HG03039 (cell line): Measurements from ENCODE around the gene ZHX3.

Experiments
- ATAC-seq: cut with Tn5 transposase; IDR thresholded peaks from one replicate; pipeline ENCODE4 v1.9.1; 2021; ENCODE audit warnings: mild to moderate bottlenecking, moderate library complexity; ENCODE audit not compliant: unreplicated experiment

The ZHX3 gene

DNA sequence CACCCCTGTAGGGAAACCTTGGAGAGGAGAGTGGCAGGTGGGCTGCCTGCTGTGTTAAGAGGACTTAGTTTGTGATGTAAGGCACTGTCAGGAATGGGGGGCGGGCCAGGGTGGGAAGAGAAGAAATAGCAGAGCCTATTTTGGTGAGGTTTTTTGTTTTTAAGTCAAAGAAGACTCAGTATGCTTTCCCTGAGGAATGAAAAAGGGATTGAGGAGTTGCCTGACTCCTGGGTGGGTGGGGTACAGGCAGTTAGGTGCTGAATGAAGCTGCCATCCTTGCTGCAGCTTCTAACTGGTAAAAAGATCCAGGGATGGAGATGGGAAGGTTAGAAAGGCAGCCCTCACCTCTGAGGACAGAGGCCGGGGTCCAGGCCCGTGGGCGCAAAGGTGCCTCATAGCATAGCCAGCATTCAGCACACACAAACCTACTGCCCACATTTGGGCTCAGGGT is 142.3 kb downstream of the ZHX3 start:
- no peak for ATAC-seq

DNA sequence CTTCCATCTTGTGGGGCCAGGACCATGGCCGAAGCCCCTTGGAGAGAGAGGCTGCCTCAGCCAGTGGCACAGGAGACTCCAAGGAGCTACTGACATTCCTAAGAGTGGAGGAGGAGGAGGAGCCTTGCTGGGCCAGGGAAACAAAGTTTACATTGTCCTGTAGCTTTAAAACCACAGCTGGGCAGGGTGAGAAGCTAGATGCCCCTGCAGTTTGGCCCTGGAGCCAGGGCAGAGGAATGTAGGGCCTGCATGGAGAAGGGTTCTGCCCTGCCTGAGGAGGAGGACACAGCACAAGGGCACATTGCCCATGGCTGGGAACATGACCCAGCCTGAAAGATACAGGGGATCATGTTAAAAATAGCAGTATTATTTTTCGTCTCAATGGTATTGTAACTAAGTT is 142.7 kb downstream of the ZHX3 start:
- ATAC-seq, result no peak

DNA sequence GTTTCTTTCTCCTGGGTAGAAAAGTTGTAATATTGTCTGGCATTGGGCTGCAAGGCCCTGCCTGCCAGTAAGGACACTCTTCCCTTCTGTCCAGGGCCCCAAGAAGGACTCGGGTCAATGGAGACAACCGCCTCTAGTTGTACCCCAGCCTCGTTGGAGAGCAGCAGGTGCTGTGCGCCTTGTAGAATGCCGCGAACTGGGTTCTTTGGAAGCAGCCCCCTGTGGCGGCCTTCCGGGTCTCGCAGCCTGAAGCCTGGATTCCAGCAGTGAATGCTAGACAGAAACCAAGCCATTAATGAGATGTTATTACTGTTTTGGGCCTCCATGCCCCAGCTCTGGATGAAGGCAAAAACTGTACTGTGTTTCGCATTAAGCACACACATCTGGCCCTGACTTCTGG is 143.2 kb downstream of the ZHX3 start:
- no peak for ATAC-seq

DNA sequence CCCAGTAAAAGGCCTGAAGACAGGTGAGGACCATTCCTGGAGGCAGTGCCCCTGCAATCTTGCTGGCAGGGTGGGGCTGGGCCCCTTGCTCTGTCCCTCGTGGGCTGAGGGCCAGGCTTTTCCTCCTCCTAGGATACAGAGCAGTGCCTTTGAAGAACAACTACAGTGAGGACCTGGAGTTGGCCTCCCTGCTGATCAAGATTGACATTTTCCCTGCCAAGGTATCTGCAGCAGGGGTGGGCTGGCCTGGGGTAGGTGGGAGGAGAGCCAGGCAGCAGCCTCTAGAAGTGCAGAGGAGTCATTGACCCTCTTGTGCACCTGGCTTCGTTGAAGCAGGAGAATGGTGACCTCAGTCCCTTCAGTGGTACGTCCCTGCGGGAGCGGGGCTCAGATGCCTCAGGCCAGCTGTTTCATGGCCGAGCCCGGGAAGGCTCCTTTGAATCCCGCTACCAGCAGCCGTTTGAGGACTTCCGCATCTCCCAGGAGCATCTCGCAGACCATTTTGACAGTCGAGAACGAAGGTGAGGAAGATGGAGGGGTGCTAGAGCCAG is 143.7 kb downstream of the ZHX3 start:
- no peak for ATAC-seq

DNA sequence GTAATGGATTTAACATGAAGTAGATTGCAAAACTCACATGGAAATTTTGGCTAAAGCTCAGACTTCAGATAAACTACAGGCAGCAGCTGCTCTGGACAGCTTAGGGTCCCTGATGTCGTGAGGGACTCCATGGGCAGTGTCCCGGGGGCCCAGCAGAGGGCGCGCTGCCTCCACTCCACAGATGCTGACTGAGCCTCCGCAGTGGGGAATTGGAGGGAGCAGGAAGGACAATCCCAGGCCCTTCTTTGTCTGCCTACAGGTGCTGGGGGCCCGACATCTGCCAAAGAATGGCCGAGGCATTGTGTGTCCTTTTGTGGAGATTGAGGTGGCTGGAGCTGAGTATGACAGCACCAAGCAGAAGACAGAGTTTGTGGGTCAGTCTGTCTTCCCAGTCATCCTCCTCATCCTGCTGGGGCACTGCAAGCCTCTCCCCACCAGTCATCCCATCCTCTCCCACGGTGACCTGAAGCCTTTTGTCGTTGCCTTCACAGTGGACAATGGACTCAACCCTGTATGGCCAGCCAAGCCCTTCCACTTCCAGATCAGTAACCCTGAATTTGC is 144.3 kb downstream of the ZHX3 start:
- no peak for ATAC-seq

DNA sequence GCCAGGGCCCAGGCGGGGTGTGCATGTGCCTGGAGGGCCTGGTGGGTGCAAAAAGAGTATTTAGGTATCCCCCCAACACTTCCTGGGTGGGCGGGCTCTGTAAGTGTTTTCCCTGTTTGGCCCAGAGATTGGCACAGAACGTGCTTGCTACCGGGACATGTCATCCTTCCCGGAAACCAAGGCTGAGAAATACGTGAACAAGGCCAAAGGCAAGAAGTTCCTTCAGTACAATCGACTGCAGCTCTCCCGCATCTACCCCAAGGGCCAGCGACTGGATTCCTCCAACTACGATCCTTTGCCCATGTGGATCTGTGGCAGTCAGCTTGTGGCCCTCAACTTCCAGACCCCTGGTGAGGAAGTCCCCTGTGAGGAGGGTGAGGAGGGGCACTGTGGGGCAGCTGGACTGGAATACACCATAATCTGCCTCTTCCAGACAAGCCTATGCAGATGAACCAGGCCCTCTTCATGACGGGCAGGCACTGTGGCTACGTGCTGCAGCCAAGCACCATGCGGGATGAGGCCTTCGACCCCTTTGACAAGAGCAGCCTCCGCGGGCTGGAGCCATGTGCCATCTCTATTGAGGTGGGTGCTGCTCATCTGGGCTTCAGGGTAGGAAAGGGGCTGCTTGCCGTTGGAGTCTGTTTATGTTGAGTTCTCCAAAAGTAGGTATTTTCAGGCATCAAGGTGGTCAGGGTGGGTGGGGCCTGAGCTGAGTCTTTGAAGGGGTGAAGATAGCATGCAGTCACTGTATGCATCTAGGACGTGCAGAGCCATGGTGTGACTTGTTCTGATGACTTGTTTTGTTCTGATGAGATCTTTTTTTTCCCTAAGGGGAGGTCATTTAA is 145.0 kb downstream of the ZHX3 start:
- no peak for ATAC-seq

DNA sequence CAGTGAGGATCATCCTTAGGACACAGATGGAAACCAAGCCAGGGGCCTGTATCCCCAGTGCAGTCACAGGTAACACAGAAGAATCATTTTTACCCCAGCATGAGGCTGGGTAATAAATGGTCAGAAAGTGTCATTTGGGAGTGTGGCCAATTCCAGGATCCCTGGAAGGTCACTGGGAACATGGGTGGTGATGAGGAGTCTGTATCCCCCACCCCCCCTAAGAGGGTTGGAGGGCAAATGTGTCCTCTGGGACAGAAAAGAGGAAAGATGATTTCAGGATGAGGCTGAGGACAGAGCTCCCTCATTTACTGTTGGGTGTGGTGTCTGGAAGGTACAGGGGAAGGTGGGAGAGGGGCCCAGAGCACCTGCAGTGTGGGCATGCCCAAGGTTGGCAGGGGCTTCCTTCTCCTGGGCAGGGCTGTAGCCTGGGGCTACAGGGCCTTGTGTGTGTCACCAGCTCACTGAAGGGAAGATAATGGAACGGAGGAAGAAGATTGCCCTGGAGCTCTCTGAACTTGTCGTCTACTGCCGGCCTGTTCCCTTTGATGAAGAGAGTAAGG is 145.7 kb downstream of the ZHX3 start:
- no peak for ATAC-seq

DNA sequence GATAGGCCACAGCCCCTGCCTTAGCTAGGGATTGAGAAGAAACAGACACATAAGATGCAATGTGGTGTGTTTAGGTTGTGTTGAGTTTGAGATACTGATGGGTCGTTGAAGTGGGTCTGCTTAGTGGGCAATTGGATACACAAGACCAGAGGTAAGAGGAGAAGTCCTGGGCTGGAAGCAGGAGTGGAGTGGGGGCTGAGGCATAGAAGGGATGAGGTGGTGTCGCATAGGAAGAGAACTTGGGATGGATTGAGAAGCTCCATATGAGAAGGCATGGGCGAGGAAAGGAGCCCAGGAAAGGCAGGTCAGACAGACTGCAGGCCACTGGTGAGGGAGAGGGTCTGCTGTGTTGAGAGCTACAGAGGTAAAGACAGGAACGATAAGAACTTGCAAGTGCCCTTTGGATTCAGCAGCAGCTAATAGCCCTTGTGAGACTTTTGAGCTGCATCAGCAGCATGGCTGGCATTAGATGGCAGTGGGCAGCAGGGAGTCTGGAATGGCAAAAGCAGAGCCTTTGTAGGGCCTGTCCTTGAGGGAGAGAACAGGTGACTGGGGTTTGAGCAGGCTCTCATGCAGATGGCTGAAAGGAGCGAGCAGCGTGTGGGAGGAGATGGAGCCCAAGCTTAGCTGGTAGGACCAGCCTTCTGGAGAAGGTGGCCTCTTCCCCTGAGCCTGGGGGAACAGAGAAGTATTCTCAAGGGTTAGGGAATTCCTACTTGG is 147.0 kb downstream of the ZHX3 start:
- no peak for ATAC-seq

DNA sequence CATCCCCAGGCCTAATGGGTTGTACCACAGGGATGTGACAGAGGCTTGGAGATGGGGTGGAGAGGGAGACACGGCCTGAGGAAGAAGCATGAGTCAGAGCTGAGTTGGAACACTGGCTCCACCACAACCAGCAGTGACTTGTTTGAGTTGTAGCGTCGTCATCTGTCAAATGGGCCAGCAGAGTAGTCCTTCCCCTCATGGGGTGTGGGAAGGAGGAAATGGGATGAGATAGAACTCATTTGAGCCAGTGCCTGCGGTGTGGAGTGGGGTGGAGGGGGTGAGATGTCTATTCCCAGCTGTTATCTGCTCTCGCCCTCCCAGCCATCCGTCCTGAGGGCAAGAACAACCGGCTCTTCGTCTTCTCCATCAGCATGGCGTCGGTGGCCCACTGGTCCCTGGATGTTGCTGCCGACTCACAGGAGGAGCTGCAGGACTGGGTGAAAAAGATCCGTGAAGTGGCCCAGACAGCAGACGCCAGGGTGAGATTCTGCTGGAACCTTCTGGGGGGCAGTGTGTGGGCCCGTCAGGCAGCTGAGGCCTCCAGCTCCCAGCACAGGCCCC is 147.7 kb downstream of the ZHX3 start:
- no peak for ATAC-seq

DNA sequence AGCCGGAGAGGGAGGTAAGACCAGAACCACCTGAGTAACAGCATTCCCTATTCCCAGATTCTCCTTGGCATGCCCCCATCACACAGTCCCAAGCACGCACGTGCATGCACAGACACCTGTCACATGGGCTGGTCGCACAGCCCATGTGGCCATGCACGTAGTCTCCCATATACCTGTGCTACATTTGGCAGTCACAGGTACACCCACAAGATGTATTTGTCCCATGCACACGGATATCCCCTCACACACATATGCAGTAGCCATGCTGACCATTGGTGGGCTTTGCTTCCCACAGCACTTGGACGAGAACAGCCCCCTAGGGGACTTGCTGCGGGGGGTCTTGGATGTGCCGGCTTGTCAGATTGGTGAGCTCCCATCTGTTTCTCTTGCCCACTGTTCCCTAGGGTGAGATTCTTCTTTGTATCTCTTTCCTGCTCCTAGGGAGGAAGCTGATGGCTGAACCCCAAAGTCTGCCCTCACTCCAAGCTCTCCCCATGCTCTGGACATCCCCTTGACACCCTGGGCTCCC is 148.3 kb downstream of the ZHX3 start:
- no peak for ATAC-seq

DNA sequence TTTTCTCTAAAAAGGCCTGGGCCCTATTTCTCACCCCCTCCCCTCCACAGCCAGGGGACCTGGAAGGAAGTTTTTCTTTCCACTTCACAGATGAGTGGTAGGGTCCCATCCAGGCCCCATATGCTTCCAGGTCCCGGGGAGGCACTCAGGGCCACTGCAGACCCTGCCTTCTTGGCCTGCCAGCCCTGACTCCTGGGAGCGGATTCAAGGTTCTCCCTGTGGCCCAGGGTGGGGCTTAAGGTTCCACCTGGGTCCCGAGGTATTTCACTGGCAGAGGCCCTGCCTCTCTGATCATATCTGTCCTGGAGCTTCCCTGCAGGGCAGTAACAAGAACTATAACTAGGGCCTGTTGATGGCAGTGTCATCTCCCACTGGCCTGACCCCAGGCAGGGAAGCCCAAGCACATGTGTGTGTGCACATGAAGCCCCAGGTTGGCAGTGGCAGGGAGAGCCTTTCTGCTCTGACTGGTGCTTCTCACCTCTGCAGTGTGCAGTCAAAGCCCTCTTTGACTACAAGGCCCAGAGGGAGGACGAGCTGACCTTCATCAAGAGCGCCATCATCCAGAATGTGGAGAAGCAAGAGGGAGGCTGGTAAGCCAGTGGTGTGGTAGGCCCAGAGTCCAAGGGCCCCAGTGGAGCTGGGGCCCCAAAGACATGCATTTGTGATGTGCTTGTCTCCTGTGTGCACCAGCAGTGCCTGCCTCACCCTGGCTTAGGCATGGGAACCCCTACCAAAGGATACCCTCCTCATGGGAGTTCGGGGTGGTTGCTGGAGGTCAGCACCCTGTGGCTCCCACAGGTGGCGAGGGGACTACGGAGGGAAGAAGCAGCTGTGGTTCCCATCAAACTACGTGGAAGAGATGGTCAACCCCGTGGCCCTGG is 149.0 kb downstream of the ZHX3 start:
- ATAC-seq, result no peak

DNA sequence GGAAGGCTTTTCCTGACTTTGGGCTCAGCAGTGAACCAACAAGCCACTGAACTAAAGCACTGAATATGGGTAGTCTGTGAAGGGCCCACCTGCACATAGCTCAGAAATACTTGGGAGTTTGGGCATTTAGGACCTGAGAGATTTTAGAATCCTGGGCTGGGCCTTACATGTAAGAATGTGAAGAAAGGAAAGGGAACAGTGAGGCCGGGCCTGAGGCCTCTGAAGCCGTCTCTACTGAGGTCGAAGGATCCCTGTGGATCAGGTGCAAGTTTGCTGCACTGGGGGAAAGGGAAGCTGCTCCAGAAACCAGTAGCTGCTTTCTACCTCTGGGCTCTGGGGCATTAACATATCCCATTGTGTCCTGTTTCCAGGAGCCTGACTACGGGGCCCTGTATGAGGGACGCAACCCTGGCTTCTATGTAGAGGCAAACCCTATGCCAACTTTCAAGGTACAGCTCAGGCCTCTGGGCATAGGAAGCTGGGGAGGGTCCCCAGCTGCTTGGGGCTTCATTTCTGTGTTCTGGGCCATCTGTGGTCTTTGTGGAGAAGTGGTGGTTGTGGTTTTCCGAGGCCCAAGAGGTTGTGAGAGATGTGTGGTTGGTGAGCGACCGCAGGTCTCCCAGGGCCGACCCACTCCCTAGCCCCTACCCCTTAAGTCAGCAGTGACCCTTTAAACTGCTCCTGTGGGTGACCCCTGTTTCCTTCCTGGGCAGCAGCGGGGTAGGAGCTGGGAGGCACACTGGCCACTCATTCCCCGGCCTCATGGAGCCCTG is 149.9 kb downstream of the ZHX3 start:
- no peak for ATAC-seq

DNA sequence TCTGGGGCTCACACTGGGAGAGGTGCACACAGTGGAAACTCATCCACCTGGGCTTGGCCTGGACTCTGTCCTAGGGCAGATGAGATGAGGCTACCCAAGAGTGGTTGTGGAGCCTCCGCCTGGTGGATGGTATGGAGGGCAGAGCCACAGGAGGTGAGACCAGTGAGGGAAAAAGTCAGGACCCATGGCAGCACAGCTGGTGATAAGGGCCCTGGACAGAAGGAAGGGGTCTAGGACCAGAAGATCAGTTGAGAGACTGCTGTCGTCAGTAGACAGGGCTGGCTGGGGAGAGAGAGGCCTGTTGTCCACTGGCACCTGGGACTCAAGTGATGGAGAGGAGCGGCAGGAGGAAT is 150.4 kb downstream of the ZHX3 start:
- no peak for ATAC-seq

DNA sequence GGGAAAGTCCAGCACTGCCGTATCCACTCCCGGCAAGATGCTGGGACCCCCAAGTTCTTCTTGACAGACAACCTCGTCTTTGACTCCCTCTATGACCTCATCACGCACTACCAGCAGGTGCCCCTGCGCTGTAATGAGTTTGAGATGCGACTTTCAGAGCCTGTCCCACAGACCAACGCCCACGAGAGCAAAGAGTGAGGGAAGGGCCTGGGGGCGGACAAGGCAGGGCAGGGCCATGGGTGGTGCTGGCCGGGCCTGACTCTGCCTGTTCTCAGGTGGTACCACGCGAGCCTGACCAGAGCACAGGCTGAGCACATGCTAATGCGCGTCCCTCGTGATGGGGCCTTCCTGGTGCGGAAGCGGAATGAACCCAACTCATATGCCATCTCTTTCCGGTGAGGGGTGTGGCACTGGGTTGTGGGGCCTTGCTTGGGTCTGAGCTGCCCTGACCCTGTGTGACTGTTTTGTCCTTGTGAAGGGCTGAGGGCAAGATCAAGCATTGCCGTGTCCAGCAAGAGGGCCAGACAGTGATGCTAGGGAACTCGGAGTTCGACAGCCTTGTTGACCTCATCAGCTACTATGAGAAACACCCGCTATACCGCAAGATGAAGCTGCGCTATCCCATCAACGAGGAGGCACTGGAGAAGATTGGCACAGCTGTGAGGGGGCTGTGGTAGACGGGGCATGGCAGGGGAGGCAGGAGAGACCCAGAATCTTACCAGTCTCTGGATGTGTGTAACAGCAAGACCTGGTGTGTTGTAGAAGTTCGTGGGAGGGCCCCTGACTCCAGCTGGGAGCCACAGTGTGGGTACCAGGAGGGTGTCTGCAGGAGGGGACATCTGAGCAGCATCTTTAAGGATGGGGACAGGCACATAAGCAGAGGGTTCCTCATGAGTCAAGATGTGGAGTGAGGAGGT is 151.1 kb downstream of the ZHX3 start:
- ATAC-seq, result no peak

DNA sequence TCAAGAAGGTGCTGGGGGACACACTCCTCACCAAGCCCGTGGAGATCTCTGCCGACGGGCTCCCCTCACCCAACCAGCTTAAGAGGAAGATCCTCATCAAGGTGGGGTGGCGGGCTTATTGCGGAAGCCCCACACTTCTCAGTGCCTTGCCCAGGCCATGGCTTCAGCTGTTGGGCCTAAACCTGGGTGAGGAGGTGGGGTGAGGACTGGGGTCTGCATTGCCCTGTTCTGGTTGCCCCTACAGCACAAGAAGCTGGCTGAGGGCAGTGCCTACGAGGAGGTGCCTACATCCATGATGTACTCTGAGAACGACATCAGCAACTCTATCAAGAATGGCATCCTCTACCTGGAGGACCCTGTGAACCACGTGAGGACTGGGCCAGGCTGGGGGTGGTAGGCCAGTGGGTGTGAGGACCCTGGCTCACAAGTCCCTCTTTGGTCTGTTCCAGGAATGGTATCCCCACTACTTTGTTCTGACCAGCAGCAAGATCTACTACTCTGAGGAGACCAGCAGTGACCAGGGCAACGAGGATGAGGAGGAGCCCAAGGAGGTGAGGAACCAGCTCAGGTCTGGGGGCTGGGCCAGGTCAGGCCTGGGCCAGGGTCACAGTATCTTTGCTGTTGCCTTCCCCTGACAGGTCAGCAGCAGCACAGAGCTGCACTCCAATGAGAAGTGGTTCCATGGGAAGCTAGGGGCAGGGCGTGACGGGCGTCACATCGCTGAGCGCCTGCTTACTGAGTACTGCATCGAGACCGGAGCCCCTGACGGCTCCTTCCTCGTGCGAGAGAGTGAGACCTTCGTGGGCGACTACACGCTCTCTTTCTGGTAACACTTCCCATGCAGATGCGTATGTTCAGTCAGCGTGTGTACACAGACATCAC is 152.3 kb downstream of the ZHX3 start:
- no peak for ATAC-seq

DNA sequence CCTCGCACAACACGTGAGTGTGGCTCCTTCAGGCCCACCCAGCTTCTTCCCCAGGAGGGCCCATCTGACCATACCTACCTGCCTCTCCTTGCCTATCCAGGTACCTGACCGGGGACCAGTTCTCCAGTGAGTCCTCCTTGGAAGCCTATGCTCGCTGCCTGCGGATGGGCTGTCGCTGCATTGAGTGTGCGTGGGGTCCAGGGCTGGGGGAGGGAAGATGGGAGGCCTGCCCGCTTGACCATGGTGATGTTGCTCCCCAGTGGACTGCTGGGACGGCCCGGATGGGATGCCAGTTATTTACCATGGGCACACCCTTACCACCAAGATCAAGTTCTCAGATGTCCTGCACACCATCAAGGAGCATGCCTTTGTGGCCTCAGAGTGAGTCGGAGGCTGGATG is 153.7 kb downstream of the ZHX3 start:
- ATAC-seq, result no peak

DNA sequence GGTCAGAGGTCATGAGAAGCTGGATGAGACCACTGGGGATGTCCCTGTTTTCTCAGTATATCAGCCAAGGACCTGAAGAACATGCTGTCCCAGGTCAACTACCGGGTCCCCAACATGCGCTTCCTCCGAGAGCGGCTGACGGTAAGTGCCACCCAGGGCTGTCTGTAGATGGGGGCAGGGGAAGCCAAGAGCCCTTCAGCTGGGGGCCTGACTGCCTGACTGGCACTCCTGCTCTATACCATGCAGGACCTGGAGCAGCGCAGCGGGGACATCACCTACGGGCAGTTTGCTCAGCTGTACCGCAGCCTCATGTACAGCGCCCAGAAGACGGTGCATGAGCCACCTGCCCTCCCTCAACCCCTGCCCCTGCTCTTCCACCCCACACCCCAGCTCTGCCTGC is 155.1 kb downstream of the ZHX3 start:
- ATAC-seq, result no peak
